Activated CD4-positive, CD25-positive, alpha-beta regulatory T cell treated with anti-CD3 and anti-CD28 coated beads, Interleukin-2, amount 50 U/mL, for 24 hours (primary cell): Measurements from ENCODE around the gene SLC29A1.
"Not testable (repeated sequence)": the region's sequence is repeated elsewhere in the genome, so short reads cannot be mapped to it uniquely, and the experiment has no call there.

Experiments used
- ATAC-seq, 2 donors: fragments of 150-1000 bp; cut with Tn5 transposase; one replicate each; pipeline ENCODE4 v1.10.0; 2021; ENCODE audit warnings: mild to moderate bottlenecking in 1 of 2, moderate library complexity in 1 of 2

Gene SLC29A1

DNA sequence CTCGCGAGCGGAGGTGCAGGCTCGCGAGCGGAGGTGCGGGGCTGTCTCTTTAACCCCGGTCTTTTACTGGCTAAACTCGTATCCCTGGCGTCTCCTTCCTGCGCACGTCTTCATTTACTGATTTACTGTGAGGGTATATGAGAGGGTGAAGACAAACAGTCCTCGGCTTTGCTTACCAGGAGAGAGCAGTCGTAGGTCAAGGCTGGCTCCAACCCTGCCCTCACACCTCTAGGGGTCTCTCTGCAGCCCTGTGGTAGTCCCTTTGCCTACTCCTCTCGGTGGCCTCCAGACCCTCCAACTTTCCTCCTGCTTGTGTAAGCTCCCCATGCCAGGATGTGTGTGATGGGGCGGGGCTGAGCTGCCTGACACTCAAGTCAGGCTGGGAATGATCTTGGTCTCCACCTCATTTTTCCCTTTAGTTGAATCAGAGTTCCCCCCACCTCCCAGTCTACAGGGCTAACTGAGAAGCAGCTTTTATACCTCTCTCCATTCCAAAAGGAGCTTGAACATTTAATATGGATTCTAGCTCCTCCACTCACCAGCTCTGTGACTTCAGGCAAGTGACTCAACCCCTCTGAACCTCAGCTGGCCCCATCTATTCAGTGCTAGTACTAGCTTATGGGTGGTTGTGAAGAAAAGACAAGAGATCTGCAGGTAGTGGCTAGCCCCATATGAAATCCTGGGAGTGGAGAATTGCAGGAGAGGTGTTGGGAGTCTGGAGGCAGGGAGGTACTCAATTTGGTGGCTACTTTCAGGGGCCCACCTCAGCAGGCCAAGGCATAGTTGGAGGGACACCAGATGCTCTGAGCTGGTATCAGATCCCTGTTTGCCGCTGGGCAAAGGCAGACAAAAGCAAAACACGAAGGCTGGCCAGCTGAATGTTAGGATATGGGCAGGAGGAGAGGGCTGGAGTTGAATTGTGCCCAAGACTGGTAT is 902 bp downstream of the SLC29A1 start:
- ATAC-seq = peak; percentile 21 to 31

DNA sequence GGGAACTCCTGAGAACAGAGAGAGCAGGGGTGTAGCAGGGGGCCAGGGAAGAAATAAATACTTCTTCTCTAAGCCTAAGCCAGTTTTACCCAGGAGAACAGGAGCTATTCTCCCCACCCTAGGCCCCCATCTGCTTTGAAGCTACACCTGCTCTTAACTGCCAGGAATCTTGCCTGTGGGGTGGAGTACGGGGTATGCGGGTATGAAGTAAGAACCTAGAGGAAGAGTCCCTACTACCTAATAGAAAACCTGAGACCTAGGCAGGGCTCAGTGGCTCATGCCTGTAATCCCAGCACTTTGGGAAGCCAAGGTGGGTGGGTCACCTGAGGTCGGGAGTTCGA is 1.5 kb downstream of the SLC29A1 start:
- no peak for ATAC-seq

DNA sequence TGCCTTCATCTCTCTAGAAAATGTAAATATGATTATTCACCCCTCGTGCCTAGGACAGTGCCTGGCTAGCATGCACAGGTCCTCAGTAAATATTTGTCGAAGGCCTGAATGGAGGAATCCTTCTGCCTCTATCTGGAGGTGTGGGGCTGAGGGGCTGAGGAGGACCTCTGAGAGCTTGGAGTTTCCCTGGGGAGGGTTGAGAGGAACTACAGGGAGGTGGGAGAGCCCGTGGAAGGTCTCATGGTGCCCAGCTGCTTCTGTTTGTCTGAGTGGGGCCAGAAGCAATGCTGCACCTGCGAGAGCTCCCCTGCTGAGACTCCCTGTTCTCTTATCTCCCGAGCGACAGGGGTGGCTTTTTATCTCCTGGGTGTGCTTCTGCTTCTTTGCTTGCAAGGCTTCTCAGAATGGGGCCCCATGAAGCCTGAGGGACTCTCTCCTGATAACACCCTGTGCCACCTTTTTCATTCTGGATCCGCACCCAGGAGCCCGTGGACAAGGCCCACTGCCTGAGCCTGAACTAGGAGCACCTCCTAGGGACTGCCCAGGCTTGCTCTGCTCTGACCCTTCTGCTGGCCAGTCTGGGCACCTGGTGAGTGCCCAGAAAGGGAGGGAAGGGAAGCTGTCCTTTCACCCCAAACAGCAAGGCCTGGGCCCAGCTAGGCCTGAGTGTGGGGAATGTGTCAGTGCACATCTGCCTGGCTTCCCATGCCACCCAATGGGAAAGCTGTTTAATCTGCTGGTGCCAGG is 2.4 kb downstream of the SLC29A1 start:
- ATAC-seq = no peak

DNA sequence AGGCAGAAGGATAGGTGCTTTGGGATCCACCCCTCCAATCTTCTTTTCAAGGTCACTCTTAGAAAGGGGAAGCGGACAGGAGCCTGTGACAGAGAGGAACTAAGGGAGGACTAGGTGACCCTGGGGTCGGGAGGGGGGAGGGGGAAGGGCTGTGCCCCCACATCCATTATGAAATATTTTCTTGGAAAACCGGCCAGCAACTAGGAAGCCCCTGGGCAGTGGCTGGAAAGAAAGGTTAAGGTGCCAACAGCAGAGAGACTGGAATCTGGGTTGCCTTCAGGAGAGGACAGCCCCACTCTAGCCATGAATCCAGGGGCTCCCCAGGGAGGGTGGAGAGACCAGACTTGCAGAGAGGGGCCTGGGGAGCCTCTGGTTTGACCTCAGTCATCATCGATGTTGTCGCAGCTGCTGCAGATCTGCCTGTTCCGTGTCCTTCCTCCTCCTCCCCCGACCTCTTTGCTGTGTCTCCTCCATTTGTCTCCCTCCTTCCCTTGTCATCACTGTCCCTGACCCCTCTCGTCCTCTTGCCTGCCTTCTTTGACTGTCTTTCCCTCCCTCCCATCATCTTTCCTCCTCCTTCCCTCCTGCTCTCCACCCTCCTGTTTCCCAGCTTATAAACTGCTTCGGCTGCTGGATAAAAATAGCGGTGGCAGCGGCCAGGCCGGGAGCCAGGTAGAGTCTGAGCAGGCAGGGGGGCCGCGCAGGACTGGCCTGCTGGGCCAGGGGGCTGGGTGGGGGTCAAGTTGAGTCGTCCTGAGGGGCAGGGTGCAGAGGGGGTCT is 3.2 kb downstream of the SLC29A1 start:
- no peak for ATAC-seq

DNA sequence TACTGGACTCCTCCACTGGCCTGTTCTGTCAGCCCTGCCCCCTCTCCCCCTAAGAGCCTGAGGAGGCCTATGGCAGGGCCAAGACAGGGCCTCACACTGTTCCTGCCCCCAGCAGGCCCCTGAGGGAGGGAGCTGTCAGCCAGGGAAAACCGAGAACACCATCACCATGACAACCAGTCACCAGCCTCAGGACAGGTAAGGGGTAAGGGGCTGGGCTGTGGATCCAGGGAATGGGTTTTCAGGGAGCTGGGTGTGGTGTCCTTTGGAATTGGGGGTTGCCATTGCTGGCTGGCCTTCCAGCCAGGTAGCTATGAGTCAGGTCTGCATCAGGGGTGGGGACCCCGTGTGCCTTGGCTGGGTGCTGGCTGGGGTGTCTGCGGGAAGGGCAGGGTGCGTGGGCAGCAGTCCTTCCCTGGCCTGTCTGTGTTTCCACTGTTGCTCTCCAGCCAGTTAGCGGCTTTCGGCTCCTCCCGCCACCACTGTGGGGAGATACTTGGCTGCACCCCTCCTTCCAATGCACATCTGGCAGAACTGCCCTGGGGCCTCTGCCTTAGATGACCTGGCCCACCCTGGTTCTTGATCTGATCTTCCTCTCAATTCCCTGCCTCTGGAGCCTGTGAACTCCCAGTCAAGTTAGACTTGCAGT is 3.9 kb downstream of the SLC29A1 start:
- no peak for ATAC-seq

DNA sequence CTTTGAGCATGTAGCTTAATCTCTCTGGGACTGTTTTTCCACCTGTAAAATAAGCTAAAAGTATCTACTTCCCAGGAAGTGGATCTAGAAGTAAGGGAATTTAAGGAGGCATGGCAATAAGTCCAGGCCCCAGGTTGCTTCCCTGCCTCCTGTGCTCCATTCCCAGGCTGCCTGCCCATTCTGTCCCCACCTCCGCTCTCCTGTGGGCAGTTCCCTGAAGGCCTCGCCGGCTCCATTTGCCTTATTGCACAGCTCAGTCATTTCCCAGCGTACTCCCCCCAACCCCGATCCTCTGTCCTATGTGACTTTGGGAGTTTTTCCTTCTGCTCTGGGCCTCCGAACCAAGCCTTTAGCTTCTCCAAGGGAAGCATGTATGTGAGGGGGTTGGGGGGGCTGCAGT is 4.6 kb downstream of the SLC29A1 start:
- ATAC-seq = no peak

DNA sequence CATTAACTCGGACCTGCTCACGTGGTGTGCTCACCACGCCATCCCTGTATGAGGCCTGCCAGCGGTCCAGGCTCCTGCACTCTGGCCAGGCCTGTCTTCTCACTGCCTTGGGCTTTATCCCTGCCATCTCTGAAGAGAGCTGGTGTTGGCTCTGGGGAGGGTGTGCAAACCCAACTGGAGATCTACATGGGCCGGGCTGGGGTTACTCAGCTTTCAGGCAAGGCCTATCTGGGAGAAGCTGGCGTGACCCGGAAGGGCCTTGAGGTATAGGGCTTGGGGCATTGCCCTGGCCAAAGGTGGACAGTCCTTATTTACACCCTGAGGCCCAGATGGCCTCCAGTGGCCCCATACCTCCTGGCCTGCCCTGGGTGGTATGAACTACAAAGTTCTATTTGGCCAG is 5.0 kb downstream of the SLC29A1 start:
- no peak for ATAC-seq

DNA sequence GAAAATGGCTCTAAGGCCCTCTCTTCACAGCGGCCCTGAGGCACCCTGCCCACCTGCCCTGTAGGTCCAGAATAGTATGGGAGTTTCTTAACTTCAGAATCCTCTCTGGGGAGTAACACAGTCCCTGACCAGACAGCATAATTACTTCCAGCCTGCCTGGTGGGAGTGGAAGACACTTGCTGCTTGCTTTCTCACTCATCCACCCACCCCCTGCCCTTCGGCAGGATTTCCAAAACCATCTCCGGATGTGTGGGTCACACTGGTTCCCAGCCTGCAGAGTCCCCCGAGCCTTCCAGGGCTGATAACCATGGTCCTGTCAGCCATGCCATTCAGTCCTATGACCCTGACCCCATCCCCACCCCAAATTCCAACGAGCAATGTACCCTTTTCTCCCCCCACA is 5.4 kb downstream of the SLC29A1 start:
- ATAC-seq = no peak

DNA sequence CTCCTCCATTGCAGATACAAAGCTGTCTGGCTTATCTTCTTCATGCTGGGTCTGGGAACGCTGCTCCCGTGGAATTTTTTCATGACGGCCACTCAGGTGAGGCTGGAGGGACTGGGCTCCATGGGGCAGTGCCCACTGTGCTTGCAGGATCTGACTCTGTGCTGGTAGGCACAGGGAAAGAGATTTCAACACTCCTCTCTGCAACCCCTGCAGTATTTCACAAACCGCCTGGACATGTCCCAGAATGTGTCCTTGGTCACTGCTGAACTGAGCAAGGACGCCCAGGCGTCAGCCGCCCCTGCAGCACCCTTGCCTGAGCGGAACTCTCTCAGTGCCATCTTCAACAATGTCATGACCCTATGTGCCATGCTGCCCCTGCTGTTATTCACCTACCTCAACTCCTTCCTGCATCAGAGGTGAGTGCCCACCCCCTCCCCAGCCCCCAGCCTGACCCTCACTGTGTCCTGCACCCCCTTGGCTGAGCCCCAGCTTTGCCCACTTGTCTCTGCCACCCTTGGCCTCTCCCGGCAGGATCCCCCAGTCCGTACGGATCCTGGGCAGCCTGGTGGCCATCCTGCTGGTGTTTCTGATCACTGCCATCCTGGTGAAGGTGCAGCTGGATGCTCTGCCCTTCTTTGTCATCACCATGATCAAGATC is 6.1 kb downstream of the SLC29A1 start:
- no peak for ATAC-seq

DNA sequence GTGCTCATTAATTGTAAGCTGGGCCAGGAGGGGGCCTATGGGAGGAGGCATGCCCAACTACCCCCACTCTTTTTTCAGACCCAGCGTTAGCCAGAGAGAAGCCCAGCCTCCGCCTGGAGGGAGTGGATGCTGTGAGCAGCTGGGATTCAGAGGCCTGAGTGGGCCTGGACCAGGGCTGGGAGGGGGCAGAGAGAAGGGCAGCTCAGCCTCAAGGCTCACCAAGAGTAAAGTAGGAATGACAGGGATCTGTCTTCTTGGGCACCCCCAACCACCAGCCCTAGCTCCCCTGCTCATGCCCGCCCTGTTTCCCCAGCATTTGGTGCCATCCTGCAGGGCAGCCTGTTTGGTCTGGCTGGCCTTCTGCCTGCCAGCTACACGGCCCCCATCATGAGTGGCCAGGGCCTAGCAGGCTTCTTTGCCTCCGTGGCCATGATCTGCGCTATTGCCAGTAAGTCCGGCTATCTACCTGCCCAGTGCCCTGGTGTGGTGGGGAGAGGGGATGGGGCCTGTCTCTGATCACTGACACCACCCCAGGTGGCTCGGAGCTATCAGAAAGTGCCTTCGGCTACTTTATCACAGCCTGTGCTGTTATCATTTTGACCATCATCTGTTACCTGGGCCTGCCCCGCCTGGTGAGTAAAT is 6.8 kb downstream of the SLC29A1 start:
- ATAC-seq = no peak

DNA sequence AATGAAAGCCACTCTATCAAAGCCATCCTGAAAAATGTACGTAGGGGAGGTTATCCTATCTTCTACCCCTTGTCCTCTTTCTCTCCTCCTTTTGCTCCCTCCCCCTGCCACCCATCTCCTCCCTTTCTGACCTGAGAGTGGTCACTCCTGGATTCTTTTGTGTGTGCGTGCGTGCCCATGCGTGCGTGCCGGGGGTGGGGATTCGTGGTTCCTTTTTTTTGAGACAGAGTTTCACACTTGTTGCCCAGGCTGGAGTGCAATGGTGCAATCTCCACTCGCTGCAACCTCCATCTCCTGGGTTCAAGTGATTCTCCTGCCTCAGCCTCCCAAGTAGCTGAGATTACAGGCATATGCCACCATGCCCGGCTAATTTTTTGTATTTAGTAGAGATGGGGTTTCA is 8.0 kb downstream of the SLC29A1 start:
- ATAC-seq = not testable (repeated sequence)

DNA sequence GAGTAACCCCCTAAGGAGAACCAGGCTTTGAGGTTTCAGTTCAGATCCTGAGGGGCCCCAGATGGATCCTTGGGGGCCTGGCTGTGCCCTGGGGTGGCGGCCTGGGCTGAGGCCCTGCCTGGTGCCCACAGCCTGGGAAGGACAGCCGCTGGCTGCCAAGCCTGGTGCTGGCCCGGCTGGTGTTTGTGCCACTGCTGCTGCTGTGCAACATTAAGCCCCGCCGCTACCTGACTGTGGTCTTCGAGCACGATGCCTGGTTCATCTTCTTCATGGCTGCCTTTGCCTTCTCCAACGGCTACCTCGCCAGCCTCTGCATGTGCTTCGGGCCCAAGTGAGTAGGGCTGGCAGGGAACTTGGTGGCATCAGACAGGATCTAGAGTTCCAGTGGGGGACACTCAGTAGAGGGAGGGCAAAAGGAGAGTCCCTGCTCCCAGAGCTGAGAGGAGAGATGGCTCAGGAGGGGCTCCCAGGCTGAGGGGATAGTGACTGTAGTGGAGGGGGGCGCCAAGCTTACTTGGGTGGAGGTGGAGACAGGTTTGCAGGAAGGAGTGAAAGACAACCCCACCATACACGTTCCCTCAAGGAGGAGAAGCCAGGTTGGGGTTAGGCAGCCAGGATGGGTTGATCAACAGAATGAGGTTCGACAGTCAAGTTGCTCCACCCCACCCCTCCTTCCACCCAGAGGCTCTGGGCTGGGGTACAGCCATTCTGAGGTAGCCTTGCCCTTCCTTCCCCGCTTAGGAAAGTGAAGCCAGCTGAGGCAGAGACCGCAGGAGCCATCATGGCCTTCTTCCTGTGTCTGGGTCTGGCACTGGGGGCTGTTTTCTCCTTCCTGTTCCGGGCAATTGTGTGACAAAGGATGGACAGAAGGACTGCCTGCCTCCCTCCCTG is 9.5 kb downstream of the SLC29A1 start:
- no peak for ATAC-seq

DNA sequence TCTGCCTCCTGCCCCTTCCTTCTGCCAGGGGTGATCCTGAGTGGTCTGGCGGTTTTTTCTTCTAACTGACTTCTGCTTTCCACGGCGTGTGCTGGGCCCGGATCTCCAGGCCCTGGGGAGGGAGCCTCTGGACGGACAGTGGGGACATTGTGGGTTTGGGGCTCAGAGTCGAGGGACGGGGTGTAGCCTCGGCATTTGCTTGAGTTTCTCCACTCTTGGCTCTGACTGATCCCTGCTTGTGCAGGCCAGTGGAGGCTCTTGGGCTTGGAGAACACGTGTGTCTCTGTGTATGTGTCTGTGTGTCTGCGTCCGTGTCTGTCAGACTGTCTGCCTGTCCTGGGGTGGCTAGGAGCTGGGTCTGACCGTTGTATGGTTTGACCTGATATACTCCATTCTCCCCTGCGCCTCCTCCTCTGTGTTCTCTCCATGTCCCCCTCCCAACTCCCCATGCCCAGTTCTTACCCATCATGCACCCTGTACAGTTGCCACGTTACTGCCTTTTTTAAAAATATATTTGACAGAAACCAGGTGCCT is 10.2 kb downstream of the SLC29A1 start:
- ATAC-seq = no peak

DNA sequence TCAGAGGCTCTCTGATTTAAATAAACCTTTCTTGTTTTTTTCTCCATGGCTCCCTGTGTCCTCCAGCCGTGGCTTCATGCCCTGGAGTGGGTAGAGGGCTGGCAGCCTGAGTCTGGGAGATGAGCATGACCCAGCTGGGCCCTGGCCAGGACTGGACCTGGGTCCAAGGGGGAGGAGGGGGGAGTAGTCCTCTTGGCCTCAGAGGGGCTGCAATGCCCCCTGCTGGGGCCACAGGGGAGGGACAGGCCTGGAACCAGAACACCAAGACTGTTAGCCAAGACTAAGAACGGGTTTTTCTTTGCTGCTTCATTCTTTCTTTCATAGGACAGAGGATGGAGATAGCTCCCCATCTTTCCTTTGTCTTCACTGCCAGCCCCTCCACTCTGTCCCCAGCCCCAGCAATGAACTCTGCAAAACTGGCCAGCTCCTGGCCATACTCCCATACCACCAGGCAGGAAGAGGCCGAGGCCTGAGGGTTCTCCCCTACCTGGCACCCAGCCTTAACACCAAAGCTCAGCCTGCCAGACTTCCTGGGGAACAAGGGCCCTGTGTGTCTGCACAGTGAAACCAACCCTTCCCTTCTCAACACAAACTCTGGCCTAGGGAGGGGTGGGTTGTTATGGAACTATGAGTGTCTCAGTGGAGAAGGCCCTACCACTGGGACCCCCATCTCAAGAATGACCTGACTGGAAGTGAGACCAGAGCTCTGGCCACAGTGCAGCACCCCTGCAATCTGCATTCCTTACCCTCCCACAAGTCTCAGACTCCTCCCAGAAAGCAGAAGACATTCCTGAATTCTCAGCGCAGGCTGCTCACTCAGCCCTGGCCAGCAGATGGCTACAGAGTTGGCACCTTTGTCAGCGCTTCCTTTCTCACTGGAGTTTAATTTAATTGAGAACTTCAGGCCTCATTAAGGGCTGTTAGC is 11.0 kb downstream of the SLC29A1 start:
- ATAC-seq = no peak

DNA sequence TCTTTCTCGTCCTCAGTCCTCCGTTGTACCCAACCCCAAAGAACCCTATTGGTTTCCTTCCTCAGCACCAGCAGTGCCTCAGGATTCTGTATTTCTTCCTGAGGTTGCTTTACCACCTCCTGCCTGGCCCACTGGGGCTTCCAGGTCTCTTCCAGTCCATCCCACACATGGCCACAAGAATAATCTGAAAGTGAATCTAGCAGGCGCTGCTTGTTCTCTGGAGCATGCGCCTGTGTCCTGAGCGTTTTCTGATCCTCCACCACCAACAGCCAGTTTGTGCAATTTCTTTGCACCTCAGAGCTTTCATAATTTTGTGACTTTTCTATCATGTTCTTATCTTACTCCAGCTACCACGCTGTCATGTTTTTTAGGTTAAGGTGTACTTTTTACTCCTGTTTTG is 11.9 kb downstream of the SLC29A1 start:
- ATAC-seq = no peak

DNA sequence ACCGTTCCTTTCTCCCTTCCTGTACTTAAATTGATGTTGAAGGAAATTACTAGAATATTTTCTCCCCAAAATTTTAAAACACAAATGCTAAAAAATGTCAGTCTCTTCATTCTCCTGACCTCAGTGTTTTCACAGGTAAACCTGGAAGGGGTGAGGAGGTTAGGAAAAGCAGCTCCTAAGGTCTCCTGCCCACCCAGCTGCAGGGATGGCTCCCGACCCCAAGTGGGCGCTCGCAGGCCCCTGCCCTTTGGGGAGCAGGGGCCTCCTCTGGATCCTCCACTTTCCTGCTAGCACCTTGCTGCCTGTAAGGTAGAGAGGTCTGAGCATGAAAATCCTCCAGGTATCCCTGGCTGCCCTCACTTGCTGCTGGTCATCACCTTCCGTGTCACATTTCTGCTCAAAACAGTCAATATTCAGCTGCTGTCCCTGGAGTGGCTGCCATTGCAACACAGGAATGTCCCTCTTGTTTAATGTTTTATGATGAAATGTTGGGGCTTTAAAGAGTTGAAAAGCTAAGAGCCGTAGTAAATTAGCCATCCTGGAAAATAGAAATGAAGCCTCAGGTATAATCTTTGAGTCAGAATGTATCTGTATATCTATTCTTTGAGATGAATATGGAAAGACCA is 12.6 kb downstream of the SLC29A1 start:
- no peak for ATAC-seq

DNA sequence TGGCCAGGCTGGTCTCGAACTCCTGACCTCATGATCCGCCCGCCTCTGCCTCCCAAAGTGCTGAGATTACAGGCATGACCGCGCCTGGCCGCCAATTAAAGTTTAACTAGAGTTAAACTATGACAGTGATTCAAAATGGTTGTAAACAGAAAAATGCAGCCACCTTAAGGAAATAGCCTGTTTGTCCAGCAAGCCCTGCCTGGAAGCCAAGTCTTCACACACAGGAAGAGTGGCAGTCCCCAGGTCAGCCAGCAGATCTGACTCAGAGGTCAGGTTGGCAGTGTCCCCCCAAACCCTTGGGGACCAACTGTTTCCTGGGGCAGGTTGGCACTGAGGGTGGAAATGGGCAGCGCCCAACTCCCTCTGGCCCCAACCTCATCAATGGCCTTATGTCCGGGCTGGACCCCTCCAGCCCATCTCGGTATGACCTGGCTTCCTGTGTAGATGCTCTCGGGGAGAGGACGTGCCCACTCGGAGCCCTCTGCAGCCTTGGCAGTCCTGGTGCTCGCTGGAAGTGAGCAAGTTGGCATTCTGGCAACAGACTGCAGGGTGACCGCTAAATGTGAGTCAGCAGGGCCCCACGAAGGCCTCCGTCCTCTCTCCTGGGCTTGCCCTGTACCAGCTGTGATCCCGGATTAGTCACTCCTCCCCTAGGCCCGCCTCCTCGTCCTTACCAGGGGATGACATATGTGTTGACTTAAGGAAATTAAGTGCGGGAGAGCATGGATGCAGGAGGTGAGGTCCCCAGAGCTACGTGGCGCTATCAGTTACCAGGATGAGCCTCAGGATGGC is 13.8 kb downstream of the SLC29A1 start:
- peak; percentile 59 to 75 for ATAC-seq
